Mononuclear cell (primary cell): Measurements from ENCODE around the gene KRTAP10-9. TPM values are rescaled to one million over a fixed set of nuclear protein-coding genes. Genes with fewer than 3 reads are reported as not detected.
"Not testable (repeated sequence)": the region's sequence is repeated elsewhere in the genome, so short reads cannot be mapped to it uniquely, and the experiment has no call there.

Experiments
- H3K27me3 ChIP-seq: 2 replicates; pipeline ENCODE4 v1.6.0; 2011; ENCODE audit warnings: low read length, control low read depth; ENCODE audit not compliant: insufficient read depth
- H3K4me1 ChIP-seq: 2 replicates; pipeline ENCODE4 v1.5.1; 2011; ENCODE audit warnings: mild to moderate bottlenecking, low read length, control low read depth; ENCODE audit not compliant: insufficient read depth
- H3K4me3 ChIP-seq: 2 replicates; pipeline ENCODE4 v1.5.1; 2011; ENCODE audit warnings: mild to moderate bottlenecking, low read length, moderate library complexity
- H3K9me3 ChIP-seq: 2 replicates; pipeline ENCODE4 v1.5.1; 2011; ENCODE audit warnings: low read depth, mild to moderate bottlenecking, control low read depth, low read length
- total RNA-seq: library from RNA; depleted of rRNA; stranded (reverse); fragments of >200 nt; gene quantifications from one replicate; pipeline ENCODE4 v1.2.3, GENCODE V29; 2012

Gene KRTAP10-9
- total RNA-seq, 1 donor, result not detected

- H3K27me3 ChIP-seq, result no peaks in the 10 kb centered on the region
- H3K4me1 ChIP-seq, result peaks cover 13% of the 10 kb centered on the region
Measured at GRCh38 chr21:44616591-44616926, 10.3 kb upstream of the KRTAP10-9 start.

GRCh38 chr21:44617071-44617501 is 9.8 kb upstream of the KRTAP10-9 start:
- H3K9me3 ChIP-seq, result peaks cover 9% of the 10 kb centered on the region
- H3K4me3 ChIP-seq, result no peak overlapping the region
- H3K27me3 ChIP-seq, result no peaks in the 10 kb centered on the region
- peaks cover 13% of the 10 kb centered on the region for H3K4me1 ChIP-seq

More at GRCh38 chr21:44616591-44616926, 10.3 kb upstream of the KRTAP10-9 start:
- Histone ChIP-seq H3K4me3 (no peak overlapping the region), H3K9me3 (peaks cover 9% of the 10 kb centered on the region)

GRCh38 chr21:44618504-44618903 is 8.4 kb upstream of the KRTAP10-9 start:
- Histone ChIP-seq H3K4me3 (no peak overlapping the region), H3K27me3 (no peaks in the 10 kb centered on the region), H3K9me3 (peaks cover 13% of the 10 kb centered on the region), H3K4me1 (peaks cover 13% of the 10 kb centered on the region)

GRCh38 chr21:44618909-44619308 is 8.0 kb upstream of the KRTAP10-9 start:
- Histone ChIP-seq H3K9me3 (peaks cover 17% of the 10 kb centered on the region), H3K4me3 (no peak overlapping the region), H3K4me1 (peaks cover 13% of the 10 kb centered on the region), H3K27me3 (no peaks in the 10 kb centered on the region)

- H3K27me3 ChIP-seq, result no peaks in the 10 kb centered on the region
- no peak overlapping the region for H3K4me3 ChIP-seq
- H3K9me3 ChIP-seq, result peaks cover 26% of the 10 kb centered on the region
- peaks cover 13% of the 10 kb centered on the region for H3K4me1 ChIP-seq
Measured at GRCh38 chr21:44619886-44620285, 7.0 kb upstream of the KRTAP10-9 start.

GRCh38 chr21:44623575-44623974 is 3.3 kb upstream of the KRTAP10-9 start:
- no peaks in the 10 kb centered on the region for H3K27me3 ChIP-seq
- H3K9me3 ChIP-seq, result peaks cover 26% of the 10 kb centered on the region
- peaks cover 8% of the 10 kb centered on the region for H3K4me1 ChIP-seq
- H3K4me3 ChIP-seq, result no peak overlapping the region

GRCh38 chr21:44625756-44626155 is 1.1 kb upstream of the KRTAP10-9 start:
- Histone ChIP-seq H3K4me1 (peaks cover 4% of the 10 kb centered on the region), H3K27me3 (no peaks in the 10 kb centered on the region), H3K9me3 (peaks cover 17% of the 10 kb centered on the region), H3K4me3 (no peak overlapping the region)

- peaks cover 22% of the 10 kb centered on the region for H3K9me3 ChIP-seq
- no peak overlapping the region for H3K4me3 ChIP-seq
- H3K27me3 ChIP-seq, result no peaks in the 10 kb centered on the region
- H3K4me1 ChIP-seq, result peaks cover 4% of the 10 kb centered on the region
Measured at GRCh38 chr21:44626262-44626661, 631 bp upstream of the KRTAP10-9 start.

- not testable (repeated sequence) for H3K4me1 ChIP-seq, H3K27me3 ChIP-seq, H3K4me3 ChIP-seq
- peaks cover 29% of the 10 kb centered on the region for H3K9me3 ChIP-seq
Measured at GRCh38 chr21:44627181-44627822, 409 bp downstream of the KRTAP10-9 start.

GRCh38 chr21:44627831-44628233 is 939 bp downstream of the KRTAP10-9 start:
- not testable (repeated sequence) for H3K27me3 ChIP-seq, H3K4me1 ChIP-seq, H3K4me3 ChIP-seq
- H3K9me3 ChIP-seq, result peaks cover 32% of the 10 kb centered on the region

GRCh38 chr21:44628707-44629391 is 2.0 kb downstream of the KRTAP10-9 start:
- peaks cover 24% of the 10 kb centered on the region for H3K9me3 ChIP-seq
- H3K4me1 ChIP-seq, result peaks cover 4% of the 10 kb centered on the region
- no peak overlapping the region for H3K4me3 ChIP-seq

GRCh38 chr21:44630440-44630839 is 3.5 kb downstream of the KRTAP10-9 start:
- no peak overlapping the region for H3K4me3 ChIP-seq
- peaks cover 4% of the 10 kb centered on the region for H3K4me1 ChIP-seq
- peaks cover 15% of the 10 kb centered on the region for H3K9me3 ChIP-seq
- H3K27me3 ChIP-seq, result peaks cover 3% of the 10 kb centered on the region

More at GRCh38 chr21:44628707-44629391, 2.0 kb downstream of the KRTAP10-9 start:
- peaks cover 3% of the 10 kb centered on the region for H3K27me3 ChIP-seq

- Histone ChIP-seq H3K9me3 (peaks cover 15% of the 10 kb centered on the region), H3K4me1 (peaks cover 4% of the 10 kb centered on the region), H3K27me3 (peaks cover 3% of the 10 kb centered on the region), H3K4me3 (no peak overlapping the region)
Measured at GRCh38 chr21:44632067-44632466, 5.2 kb downstream of the KRTAP10-9 start.

GRCh38 chr21:44636209-44637017 is 9.5 kb downstream of the KRTAP10-9 start:
- Histone ChIP-seq H3K4me1 (no peaks in the 10 kb centered on the region), H3K27me3 (peaks cover 3% of the 10 kb centered on the region), H3K9me3 (peaks cover 10% of the 10 kb centered on the region), H3K4me3 (no peak overlapping the region)
